Panc1 (cell line): Measurements from ENCODE around the gene ZFYVE27. TPM values are rescaled to one million over a fixed set of nuclear protein-coding genes. Genes with fewer than 3 reads are reported as not detected.

Source experiments
- ATAC-seq: fragments of 200-7000 bp; cut with Tn5 transposase; 2 replicates; pipeline ENCODE4 v1.9.1; 2020; ENCODE audit warnings: mild to moderate bottlenecking, moderate library complexity
- BruUV-seq: library from RNA; stranded (reverse); fragments of 400-500 nt; replicated peaks from 2 replicates; lab custom pipeline; 2021; lab: Mats Ljungman, UMichigan
- CTCF ChIA-PET: fragments of 300-600 bp; sonication (Branson Sonifier 250); formaldehyde crosslinking; loops from one replicate; lab custom pipeline; 2022; ENCODE audit warnings: antibody characterized with exemption; lab: Charles Lee
- POLR2A ChIA-PET: fragments of 300-600 bp; sonication (Branson Sonifier 250); formaldehyde crosslinking; loops from one replicate; lab custom pipeline; 2022; ENCODE audit warnings: antibody characterized with exemption; lab: Charles Lee
- DNase-seq: peaks from one replicate; pipeline ENCODE4 v3.0.0-alpha.2; 2010; ENCODE audit warnings: low read depth, low spot score
- H3K27ac ChIP-seq: 2 replicates; pipeline ENCODE4 v1.5.1; 2011; ENCODE audit warnings: mild to moderate bottlenecking, low read length, inconsistent platforms
- H3K27me3 ChIP-seq: fragments of 200-500 bp; sonication (Bioruptor generic); 2 replicates; pipeline ENCODE4 v1.6.0; 2014; ENCODE audit warnings: low read length, inconsistent platforms; ENCODE audit not compliant: control insufficient read depth, insufficient read depth
- H3K36me3 ChIP-seq: fragments of 200-500 bp; sonication (Bioruptor generic); 2 replicates; pipeline ENCODE4 v1.5.1; 2014; ENCODE audit warnings: inconsistent platforms, mild to moderate bottlenecking, low read length, moderate library complexity; ENCODE audit not compliant: control insufficient read depth, insufficient read depth
- H3K4me1 ChIP-seq: 2 replicates; pipeline ENCODE4 v1.5.1; 2011; ENCODE audit warnings: inconsistent platforms, mild to moderate bottlenecking, low read length, moderate library complexity; ENCODE audit not compliant: control insufficient read depth, insufficient read depth
- H3K4me3 ChIP-seq, 2 experiments: 2 replicates each; pipeline ENCODE4 v1.5.1; 2011 to 2012; ENCODE audit warnings: low read depth in 2 of 2, low read length in 2 of 2, mild to moderate bottlenecking in 2 of 2, inconsistent platforms in 1 of 2, moderate library complexity in 1 of 2
- H3K9me3 ChIP-seq: fragments of 200-500 bp; sonication (Bioruptor generic); 2 replicates; pipeline ENCODE4 v1.5.1; 2014; ENCODE audit warnings: low read depth, mild to moderate bottlenecking, inconsistent platforms, low read length, moderate library complexity; ENCODE audit not compliant: control insufficient read depth, insufficient read depth
- POLR2AphosphoS5 ChIP-seq: IDR thresholded peaks from 2 replicates; pipeline ENCODE4 v1.6.1; 2012; ENCODE audit warnings: mild to moderate bottlenecking, low read depth, low read length, moderate library complexity
- REST ChIP-seq, 2 experiments: IDR thresholded peaks; 2 replicates each; pipeline ENCODE4 v1.6.1; 2011 to 2012; ENCODE audit warnings: low read depth in 2 of 2, control low read depth in 1 of 2, low read length in 1 of 2, mild to moderate bottlenecking in 1 of 2, moderate library complexity in 1 of 2; ENCODE audit not compliant: insufficient read depth in 1 of 2
- SIN3A ChIP-seq: IDR thresholded peaks from 2 replicates; pipeline ENCODE4 v1.6.1; 2012; ENCODE audit warnings: low read depth, mild to moderate bottlenecking, low read length, moderate library complexity, borderline replicate concordance; ENCODE audit not compliant: insufficient read depth
- TCF7L2 ChIP-seq: IDR thresholded peaks from 2 replicates; pipeline ENCODE4 v1.6.1; 2011; ENCODE audit warnings: mild to moderate bottlenecking, low read depth, low read length, inconsistent platforms
- in situ Hi-C: cut with HindIII; loops from 2 replicates; pipeline ENCODE4 v1.10.0; 2016; ENCODE audit warnings: low sequenced_read_pairs, low pct_unique_long_range_greater_than_20kb
- intact Hi-C: fragments of 100-400 bp; cut with micrococcal nuclease; formaldehyde crosslinking; loops from one replicate; pipeline ENCODE4 v1.10.0; 2022; ENCODE audit not compliant: unreplicated experiment
- total RNA-seq: library from RNA; stranded (reverse); gene quantifications from one replicate; pipeline ENCODE4 v1.2.1, GENCODE V29; 2021; ENCODE audit not compliant: unreplicated experiment

Gene ZFYVE27
- total RNA-seq, 1 experiment from 2014 or later = 37.9 TPM

GRCh38 chr10:97771913-97772823 lies 35.2 kb downstream of the ZFYVE27 start, which contains the start of gene SFRP5:
TSS of gene SFRP5 (minus strand) at chr10:97771999. CDS start at chr10:97771833, 166 bp downstream.
- no peak within 1 kb of the TSS for H3K27ac ChIP-seq
- intact Hi-C loops = no loop called here
- in situ Hi-C loops = no loop called here
- H3K4me3 ChIP-seq = peak within 1 kb of the TSS; percentile 33 to 40; a peak in 3 of 4 replicates
- ChIA-PET CTCF (no interaction called here), POLR2A (no interaction called here)
- ATAC-seq = peak; percentile 42
- H3K9me3 ChIP-seq = no peaks in the 10 kb centered on the region
- 0 out of 2 replicates have a peak, but pooled peaks cover 3% of the 10 kb centered on the region for H3K4me1 ChIP-seq
- BruUV-seq = no TSS peak
- TF ChIP-seq REST (IDR thresholded peaks at IDR 0.05; ENCODE audit: insufficient read depth in 1 of 2, low read depth in 2 of 2, low read length in 1 of 2) (no peak), POLR2AphosphoS5 (no peak)
- peaks cover 9% of the 10 kb centered on the region for H3K27me3 ChIP-seq
- H3K36me3 ChIP-seq = no peaks in the 10 kb centered on the region
- DNase-seq = no peak

- Histone ChIP-seq H3K27me3 (peaks cover 9% of the 10 kb centered on the region), H3K4me3 (no peak overlapping the region), H3K27ac (no peak overlapping the region), H3K36me3 (no peaks in the 10 kb centered on the region), H3K9me3 (no peaks in the 10 kb centered on the region), H3K4me1 (0 out of 2 replicates have a peak, but pooled peaks cover 3% of the 10 kb centered on the region)
- in situ Hi-C loops = no loop called here
- intact Hi-C loops = no loop called here
- BruUV-seq = no TSS peak
- ATAC-seq (no peak), DNase-seq (no peak)
- CTCF ChIA-PET = no interaction called here
- no peak for TF ChIP-seq SIN3A
- no peak for TF ChIP-seq TCF7L2
- TF ChIP-seq REST (IDR thresholded peaks at IDR 0.05; ENCODE audit: insufficient read depth in 1 of 2, low read depth in 2 of 2, low read length in 1 of 2) = no peak
- POLR2A ChIA-PET = no interaction called here
Observed at GRCh38 chr10:97773096-97773495, 36.2 kb downstream of the ZFYVE27 start.
